Lower leg skin (tissue), 4 donors: ENCODE data around the gene SLC2A4. TPM values are rescaled to one million over a fixed set of nuclear protein-coding genes. Genes with fewer than 3 reads are reported as not detected.
"Not testable (repeated sequence)": the region's sequence is repeated elsewhere in the genome, so short reads cannot be mapped to it uniquely, and the experiment has no call there.

Experiments
- DNase-seq, 2 donors: peaks; one replicate each; pipeline ENCODE4 v3.0.0-alpha.2; 2019; ENCODE audit warnings: low spot score in 2 of 2
- H3K4me3 ChIP-seq: fragments of 200-600 bp; sonication (generic); 2 replicates; pipeline ENCODE4 v1.5.1; 2017; ENCODE audit warnings: mild to moderate bottlenecking, low read depth; ENCODE audit not compliant: poor library complexity, severe bottlenecking
- POLR2A ChIP-seq, 2 donors: fragments of 450-650 bp; IDR thresholded peaks; one replicate each; pipeline ENCODE4 v1.6.1; 2016 to 2017; ENCODE audit warnings: antibody characterized with exemption in 2 of 2, mild to moderate bottlenecking in 1 of 2, moderate library complexity in 1 of 2
- WGBS, 2 donors: methylation state at CpG; one replicate each; pipeline ENCODE4 v1.1.5; 2018; 5-methylcytosine and 5-hydroxymethylcytosine counted together
- intact Hi-C: fragments of 100-400 bp; cut with DNase I; formaldehyde crosslinking; loops from one replicate; pipeline ENCODE4 v1.15.0; 2023; ENCODE audit warnings: low total_unique reads
- total RNA-seq, 4 donors: library from RNA; depleted of rRNA; stranded (reverse); fragments of >200 nt; gene quantifications; one replicate each; pipeline ENCODE4 v1.1.0, GENCODE V29; 2016
- TF ChIP-seq, protein P1 (sequence below), 3 donors: fragments of 450-650 bp; IDR thresholded peaks; one replicate each; pipeline ENCODE4 v1.5.1; 2016; ENCODE audit warnings: antibody characterized with exemption in 3 of 3, mild to moderate bottlenecking in 3 of 3, moderate library complexity in 2 of 3

Gene SLC2A4
- total RNA-seq, 4 donors from 2014 or later: 4.3 to 13.6 (median 8.4) TPM

DNA sequence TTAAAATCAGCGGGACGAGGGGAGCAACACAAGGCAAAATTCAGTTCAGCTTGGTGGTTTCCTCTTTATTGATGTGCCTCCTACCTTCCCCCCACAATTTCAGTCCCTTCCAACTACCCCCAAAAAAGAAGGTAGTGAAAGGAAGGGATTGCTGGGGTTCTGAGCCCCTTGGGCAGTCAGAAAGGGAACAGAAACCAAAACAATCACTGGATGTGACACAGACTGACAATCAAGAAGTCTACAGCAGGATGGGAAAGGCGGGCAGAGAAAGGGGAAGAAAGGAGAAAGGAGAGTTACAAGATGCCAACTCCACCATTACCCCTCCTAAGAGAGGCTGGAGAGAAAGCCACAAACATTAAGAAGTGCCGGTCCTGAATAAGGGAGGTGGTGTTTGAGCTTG lies 41.1 kb upstream of the SLC2A4 start:
- 58 to 68% methylated on average over 4 of the region's 4 CpGs for WGBS, 2 donors
- H3K4me3 ChIP-seq: no peak overlapping the region
- intact Hi-C loops: no loop called here
- TF ChIP-seq POLR2A (IDR thresholded peaks at IDR 0.05): no peak
- TF ChIP-seq, protein P1, sequence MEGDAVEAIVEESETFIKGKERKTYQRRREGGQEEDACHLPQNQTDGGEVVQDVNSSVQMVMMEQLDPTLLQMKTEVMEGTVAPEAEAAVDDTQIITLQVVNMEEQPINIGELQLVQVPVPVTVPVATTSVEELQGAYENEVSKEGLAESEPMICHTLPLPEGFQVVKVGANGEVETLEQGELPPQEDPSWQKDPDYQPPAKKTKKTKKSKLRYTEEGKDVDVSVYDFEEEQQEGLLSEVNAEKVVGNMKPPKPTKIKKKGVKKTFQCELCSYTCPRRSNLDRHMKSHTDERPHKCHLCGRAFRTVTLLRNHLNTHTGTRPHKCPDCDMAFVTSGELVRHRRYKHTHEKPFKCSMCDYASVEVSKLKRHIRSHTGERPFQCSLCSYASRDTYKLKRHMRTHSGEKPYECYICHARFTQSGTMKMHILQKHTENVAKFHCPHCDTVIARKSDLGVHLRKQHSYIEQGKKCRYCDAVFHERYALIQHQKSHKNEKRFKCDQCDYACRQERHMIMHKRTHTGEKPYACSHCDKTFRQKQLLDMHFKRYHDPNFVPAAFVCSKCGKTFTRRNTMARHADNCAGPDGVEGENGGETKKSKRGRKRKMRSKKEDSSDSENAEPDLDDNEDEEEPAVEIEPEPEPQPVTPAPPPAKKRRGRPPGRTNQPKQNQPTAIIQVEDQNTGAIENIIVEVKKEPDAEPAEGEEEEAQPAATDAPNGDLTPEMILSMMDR (IDR thresholded peaks at IDR 0.05): no peak
- no peak for DNase-seq

DNA sequence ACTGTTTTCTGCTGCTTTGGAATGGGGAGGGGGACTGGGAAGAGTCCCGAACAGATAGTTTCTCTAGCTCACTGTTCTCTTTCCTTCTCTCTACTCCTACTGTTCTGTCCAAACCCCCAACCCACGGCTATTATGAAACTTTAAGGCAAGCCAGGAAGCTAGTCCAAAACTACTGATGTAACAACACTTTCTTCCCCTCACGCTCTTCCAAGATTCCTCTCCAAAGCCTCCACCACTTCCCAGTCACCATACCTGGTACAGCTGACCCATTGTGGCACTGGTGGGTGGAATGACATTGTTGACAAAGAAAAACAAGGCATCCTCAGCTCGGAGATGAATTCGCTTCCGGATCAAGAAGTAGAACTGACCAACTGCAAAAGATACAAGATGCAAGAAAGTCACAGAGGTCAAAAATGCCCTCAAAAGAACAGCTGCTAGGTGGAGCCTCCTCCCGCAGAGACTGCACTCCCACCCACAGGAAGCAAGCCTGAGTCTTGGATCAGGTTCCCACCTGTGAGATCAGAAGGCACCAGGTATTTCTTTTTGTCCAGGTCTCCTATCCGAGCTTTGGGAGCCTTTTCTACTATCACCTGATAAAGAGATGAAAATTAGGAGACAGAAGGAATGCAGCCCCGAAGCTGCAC lies 40.3 kb upstream of the SLC2A4 start:
- TF ChIP-seq, protein P1 (IDR thresholded peaks at IDR 0.05): no peak
- no peak for TF ChIP-seq POLR2A (IDR thresholded peaks at IDR 0.05)
- no peak for DNase-seq
- H3K4me3 ChIP-seq: peak overlapping the region; percentile 97
- intact Hi-C loops: no loop called here
- WGBS, 2 donors: 30% methylated on average over 9 of the region's 9 CpGs

DNA sequence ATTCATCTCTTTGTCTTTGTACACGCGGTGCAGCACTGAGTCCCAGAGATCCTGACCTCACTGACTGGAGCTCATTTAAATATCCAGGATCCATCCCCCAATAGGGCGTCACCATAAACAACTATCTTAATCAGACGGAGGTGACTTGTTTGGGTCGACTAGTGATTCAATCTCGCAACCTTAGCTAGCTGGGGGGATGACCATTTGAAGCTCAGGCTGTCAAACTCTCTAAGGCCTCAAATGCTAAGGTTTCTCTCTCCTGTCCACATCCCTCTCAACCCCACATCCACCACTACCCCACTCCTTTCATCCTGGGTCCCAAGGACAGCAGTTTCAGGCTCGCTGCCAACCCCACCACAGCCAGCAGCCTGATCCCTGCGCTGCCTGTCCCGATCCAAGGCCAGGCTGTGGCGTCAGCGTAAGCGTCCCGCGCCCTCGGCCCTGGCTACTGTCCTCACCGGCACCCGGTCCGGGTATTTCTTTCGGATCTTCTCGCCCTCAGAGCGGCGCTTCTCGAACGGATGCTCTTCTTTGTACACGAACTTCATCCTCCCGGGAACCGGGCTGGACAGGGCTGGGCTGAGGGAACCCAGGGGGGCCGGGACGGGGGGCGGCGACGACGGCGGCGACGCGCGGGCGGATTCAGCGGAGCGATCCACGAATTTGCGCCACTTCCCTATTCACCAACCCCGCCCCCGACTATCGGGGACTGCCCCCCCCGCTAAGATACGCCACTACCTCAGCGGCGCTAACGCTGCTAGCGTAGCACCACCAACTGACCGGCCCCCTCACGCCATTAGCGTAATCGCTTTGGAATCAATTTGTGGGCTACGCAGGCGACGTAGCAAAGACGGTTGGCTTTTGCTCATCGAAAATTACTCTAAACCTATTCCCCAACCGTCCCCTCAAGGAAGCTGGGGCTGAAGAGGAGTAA lies 39.5 kb upstream of the SLC2A4 start, which contains the start of gene GABARAP:
Gene GABARAP, minus strand, starts transcription at position 667 of the 934 bp plus-strand sequence. Its CDS starts 119 bp downstream, at position 548.
- peak; percentile 93 to 99 for DNase-seq
- intact Hi-C loops: no loop called here
- TF ChIP-seq, protein P1 (IDR thresholded peaks at IDR 0.05): no peak
- peak in 1 of 2 donors; percentile 67 for TF ChIP-seq POLR2A (IDR thresholded peaks at IDR 0.05)
- 0 to 1% methylated on average over 49 to 62 of the region's 62 CpGs for WGBS, 2 donors
- H3K4me3 ChIP-seq: peak within 1 kb of the TSS; percentile 97

DNA sequence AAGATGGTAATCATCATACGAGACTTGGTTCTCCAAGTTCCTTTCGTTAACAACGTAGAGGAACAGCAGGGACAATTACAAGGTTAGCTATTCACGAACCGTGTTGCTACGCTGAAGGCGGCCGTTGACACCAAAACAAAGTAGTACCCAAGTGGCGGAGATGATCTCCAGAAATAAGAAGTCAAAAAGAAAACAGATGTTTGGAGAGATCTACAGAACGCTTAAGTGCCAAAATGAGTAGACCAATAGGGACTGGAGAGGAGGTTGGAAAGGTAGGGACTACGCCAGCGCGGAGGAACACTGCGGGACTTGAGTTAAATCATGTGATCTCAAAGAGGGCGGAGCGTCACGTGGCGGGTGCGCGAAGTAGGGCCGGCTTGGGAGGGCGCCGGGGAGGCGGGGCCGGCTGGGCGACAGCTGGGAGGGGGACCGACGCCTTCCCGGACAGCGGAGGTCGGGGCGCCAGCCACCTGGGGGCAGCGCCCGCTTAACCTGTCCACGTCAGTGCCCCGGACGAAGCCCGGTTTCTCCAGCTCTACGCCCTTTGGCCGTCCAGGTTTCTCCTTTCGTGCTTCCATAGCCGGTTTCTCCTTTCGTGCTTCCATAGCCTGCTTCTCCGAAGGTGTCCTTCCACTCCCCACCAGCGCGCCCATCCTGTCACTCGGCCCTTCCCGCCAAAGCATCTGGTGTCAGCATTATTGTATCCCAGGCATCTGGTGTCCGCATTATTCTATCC lies 38.6 kb upstream of the SLC2A4 start:
- TF ChIP-seq, protein P1 (IDR thresholded peaks at IDR 0.05): peak in 1 of 3 donors; percentile 10
- TF ChIP-seq POLR2A (IDR thresholded peaks at IDR 0.05): peak in 1 of 2 donors; percentile 17
- H3K4me3 ChIP-seq: peak overlapping the region; percentile 97
- DNase-seq: peak; percentile 95 to 99
- WGBS, 2 donors: 0 to 1% methylated on average over 49 of the region's 49 CpGs
- intact Hi-C loops: no loop called here

DNA sequence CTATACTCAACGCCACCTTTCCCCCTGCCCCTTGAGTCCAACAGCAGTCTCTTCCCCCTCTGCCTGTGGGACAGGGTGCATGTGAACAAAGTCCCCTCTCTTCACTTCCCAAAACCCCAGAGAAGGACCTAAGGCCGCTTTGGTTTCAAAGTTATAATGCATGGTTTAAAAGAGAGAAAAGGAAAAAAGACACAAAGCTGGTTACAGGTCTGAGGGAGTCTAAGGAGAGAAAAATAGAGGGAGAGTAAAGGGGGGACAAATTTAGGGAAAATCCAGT lies 38.1 kb upstream of the SLC2A4 start:
- 30% methylated on average over 2 of the region's 2 CpGs for WGBS, 2 donors
- H3K4me3 ChIP-seq: peak overlapping the region; percentile 97
- DNase-seq: no peak
- intact Hi-C loops: no loop called here
- TF ChIP-seq, protein P1 (IDR thresholded peaks at IDR 0.05): no peak
- TF ChIP-seq POLR2A (IDR thresholded peaks at IDR 0.05): no peak

DNA sequence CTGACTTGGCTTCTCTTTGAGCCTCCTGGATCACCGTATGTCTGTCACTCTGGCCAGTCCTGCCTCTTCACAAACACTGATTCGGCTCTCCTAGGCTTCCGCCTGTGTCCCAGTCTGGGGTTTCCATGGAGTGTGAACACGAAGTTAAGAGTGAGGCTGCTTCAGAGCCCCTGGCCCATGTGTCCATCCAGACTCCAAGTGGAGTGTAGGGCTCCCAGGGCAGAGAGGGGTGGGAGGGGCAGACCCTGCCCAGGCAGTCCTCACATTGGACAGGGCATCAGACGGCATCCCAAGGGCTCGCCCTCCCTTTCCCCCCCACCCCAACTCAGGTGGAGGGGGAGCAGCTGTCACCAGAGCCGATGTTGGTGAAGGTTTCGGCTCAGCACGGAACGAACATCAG lies 37.7 kb upstream of the SLC2A4 start:
- WGBS, 2 donors: 77 to 82% methylated on average over 10 of the region's 10 CpGs
- DNase-seq, intact Hi-C loops, H3K4me3 ChIP-seq: not testable (repeated sequence)
